AG04449 (cell line): ENCODE measurements around the gene DHX8.

ENCODE experiments used
- CTCF ChIA-PET: fragments of 350-600 bp; formaldehyde crosslinking; extraction: SDS; loops from one replicate; lab custom pipeline; 2021; ENCODE audit warnings: antibody characterized with exemption; lab: Yijun Ruan, JAX
- POLR2A ChIA-PET: fragments of 400-600, 350-600 bp; formaldehyde crosslinking; extraction: SDS; loops from one replicate; lab custom pipeline; 2020; ENCODE audit warnings: antibody characterized with exemption, inconsistent platforms; lab: Yijun Ruan, JAX
- DNase-seq: peaks from one replicate; pipeline ENCODE4 v3.0.0-alpha.2; 2010; ENCODE audit warnings: low read depth, low spot score
- H3K4me3 ChIP-seq: 2 replicates; pipeline ENCODE4 v1.5.1; 2011; ENCODE audit warnings: low read depth, mild to moderate bottlenecking, control low read depth, low read length
- CTCF ChIP-seq: IDR thresholded peaks from one replicate; pipeline ENCODE4 v1.5.1; 2011; ENCODE audit warnings: mild to moderate bottlenecking, moderate library complexity, low read length, control low read depth, inconsistent platforms; ENCODE audit not compliant: insufficient read depth; ENCODE audit errors: missing control alignments

Gene DHX8

GRCh38 chr17:43540821-43541674, 57.3 kb downstream of the DHX8 start:
- no peak for TF ChIP-seq CTCF
- ChIA-PET POLR2A (no interaction called here), CTCF (interaction anchor here (1.0 to 1.6 kb wide), 4 partner anchors 15 to 133 kb away, joined by 3 to 7 read pairs (median 4); no protein-coding TSS in a partner anchor)
- no peak for DNase-seq
- no peak overlapping the region for H3K4me3 ChIP-seq

- no peak overlapping the region for H3K4me3 ChIP-seq
- TF ChIP-seq CTCF, result no peak
- no peak for DNase-seq
Measured at GRCh38 chr17:43542859-43543258, 59.1 kb downstream of the DHX8 start.

GRCh38 chr17:43543300-43543699, 59.5 kb downstream of the DHX8 start:
- POLR2A ChIA-PET, result no interaction called here

More at GRCh38 chr17:43542859-43543258, 59.1 kb downstream of the DHX8 start:
- ChIA-PET CTCF (interaction anchor here (1.6 to 1.9 kb wide), 2 partner anchors 23 to 131 kb away, joined by 5 read pairs; no protein-coding TSS in a partner anchor), POLR2A (no interaction called here)

GRCh38 chr17:43543771-43544575, 60.2 kb downstream of the DHX8 start:
- no peak for DNase-seq
- ChIA-PET POLR2A (no interaction called here), CTCF (interaction anchor here (1.1 to 1.9 kb wide), 3 partner anchors 22 to 130 kb away, joined by 5 read pairs; no protein-coding TSS in a partner anchor)
- H3K4me3 ChIP-seq, result no peak overlapping the region
- no peak for TF ChIP-seq CTCF

More at GRCh38 chr17:43543300-43543699, 59.5 kb downstream of the DHX8 start:
- CTCF ChIA-PET, result interaction anchor here (1.1 to 1.9 kb wide), 3 partner anchors 22 to 130 kb away, joined by 5 read pairs; no protein-coding TSS in a partner anchor
- no peak for DNase-seq
- no peak overlapping the region for H3K4me3 ChIP-seq
- TF ChIP-seq CTCF, result no peak

GRCh38 chr17:43545383-43545632, 61.5 kb downstream of the DHX8 start:
- DNase-seq, result no peak
- H3K4me3 ChIP-seq, result peak overlapping the region; percentile 60
- POLR2A ChIA-PET, result no interaction called here
- CTCF ChIA-PET, result interaction anchor here (0.7 kb wide), 1 partner anchor 10 kb away, joined by 3 read pairs; no protein-coding TSS in a partner anchor
- no peak for TF ChIP-seq CTCF
